SW 1271 (cell line): ENCODE data around the gene MELTF.

Experiments
- DNase-seq, 2 experiments: peaks; one replicate each; lab custom pipeline; 2025; lab: John Stamatoyannopoulos, UW

Gene MELTF

GRCh38 chr3:197010556-197011351 lies 18.9 kb downstream of the MELTF start:
- no peak for DNase-seq

- no peak for DNase-seq
Measured at GRCh38 chr3:197009532-197010019, 20.0 kb downstream of the MELTF start.

GRCh38 chr3:197008436-197009209 lies 21.0 kb downstream of the MELTF start:
- no peak for DNase-seq

- DNase-seq, result no peak
Measured at GRCh38 chr3:197007953-197008352, 21.7 kb downstream of the MELTF start.

GRCh38 chr3:197007296-197007940 lies 22.2 kb downstream of the MELTF start:
- no peak for DNase-seq

GRCh38 chr3:197006860-197007259 lies 22.8 kb downstream of the MELTF start:
- no peak for DNase-seq

- no peak for DNase-seq
Measured at GRCh38 chr3:197006446-197006845, 23.2 kb downstream of the MELTF start.

GRCh38 chr3:197003461-197004385 lies 25.9 kb downstream of the MELTF start:
- no peak for DNase-seq

GRCh38 chr3:197002701-197003454 lies 26.7 kb downstream of the MELTF start:
- peak in 1 of 2 experiments; percentile 37 for DNase-seq

GRCh38 chr3:197001972-197002700 lies 27.5 kb downstream of the MELTF start:
- DNase-seq, result no peak

GRCh38 chr3:197001106-197001971 lies 28.3 kb downstream of the MELTF start:
- DNase-seq, result no peak

GRCh38 chr3:197000211-197000610 lies 29.4 kb downstream of the MELTF start:
- DNase-seq, result no peak

- DNase-seq, result no peak
Measured at GRCh38 chr3:196998966-196999760, 30.5 kb downstream of the MELTF start.

- no peak for DNase-seq
Measured at GRCh38 chr3:196997311-196997710, 32.3 kb downstream of the MELTF start.

- no peak for DNase-seq
Measured at GRCh38 chr3:196996454-196997265, 33.0 kb downstream of the MELTF start.

GRCh38 chr3:196995646-196996355 lies 33.8 kb downstream of the MELTF start:
- DNase-seq, result no peak

GRCh38 chr3:196995027-196995426 lies 34.6 kb downstream of the MELTF start:
- no peak for DNase-seq
